ENCODE measurements around the gene RBM20.

GRCh38 chr10:110868981-110869380 lies 224.8 kb downstream of the RBM20 start:
- TF ChIP-seq POLR2AphosphoS5 (IDR thresholded peaks at IDR 0.05; ENCODE audit: low read depth) (no peak), CTCF (IDR thresholded peaks at IDR 0.05; ENCODE audit: insufficient read depth, low read length) (no peak)
